ENCODE results near the gene NME9. TPM values are rescaled to one million over a fixed set of nuclear protein-coding genes. Genes with fewer than 3 reads are reported as not detected.

The NME9 gene
- polyA plus RNA-seq, 4 donors = 2.0 to 3.1 (median 2.1) TPM

DNA sequence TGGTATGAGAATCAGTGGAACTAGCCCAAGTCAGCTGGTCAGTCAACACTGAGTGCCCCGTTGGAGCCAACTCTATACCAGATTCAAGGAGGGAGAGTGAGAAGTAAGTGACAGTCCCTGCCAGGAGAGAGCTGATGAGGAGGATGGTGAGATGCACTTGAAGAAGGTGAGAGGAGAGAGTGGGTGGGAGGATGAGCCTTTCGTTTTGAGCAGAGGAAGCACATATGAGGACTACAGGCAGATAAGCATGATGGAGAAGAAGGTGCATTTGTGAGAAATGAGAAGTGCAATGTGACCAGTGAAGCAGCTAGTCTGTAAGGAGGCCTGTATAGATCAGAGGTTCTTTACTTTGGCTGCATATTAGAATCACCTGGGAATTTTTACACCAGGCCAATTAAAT, 40.4 kb downstream of the NME9 start:
- DNase-seq (ENCODE audit: low read depth in 4 of 4, low spot score in 3 of 4) = no peak

DNA sequence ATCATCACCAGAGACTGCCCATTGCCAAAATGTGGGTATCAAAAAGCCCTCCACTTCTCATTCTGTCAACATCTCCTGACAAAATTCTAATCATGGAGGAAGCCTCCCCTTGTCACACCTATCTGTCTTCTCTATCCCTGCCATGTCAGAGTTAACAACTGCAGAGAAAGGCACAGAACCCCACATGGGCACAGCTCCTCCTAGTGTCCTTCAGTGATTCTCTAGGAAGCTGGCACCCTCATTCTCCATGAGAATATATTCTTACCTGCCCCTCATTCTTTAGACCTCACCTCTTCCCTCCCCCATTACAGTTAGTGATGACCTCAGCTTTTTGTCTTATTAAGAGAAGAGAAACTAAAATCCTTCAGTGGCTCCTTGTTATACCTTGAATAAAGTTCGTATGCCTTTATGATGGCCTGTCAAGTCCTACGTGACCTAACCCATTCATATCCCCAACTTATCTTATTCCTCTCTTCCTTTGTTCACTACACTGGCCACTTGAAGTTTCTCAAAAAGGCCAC, 44.6 kb downstream of the NME9 start:
- no peak for DNase-seq (ENCODE audit: low read depth in 4 of 4, low spot score in 3 of 4)

DNA sequence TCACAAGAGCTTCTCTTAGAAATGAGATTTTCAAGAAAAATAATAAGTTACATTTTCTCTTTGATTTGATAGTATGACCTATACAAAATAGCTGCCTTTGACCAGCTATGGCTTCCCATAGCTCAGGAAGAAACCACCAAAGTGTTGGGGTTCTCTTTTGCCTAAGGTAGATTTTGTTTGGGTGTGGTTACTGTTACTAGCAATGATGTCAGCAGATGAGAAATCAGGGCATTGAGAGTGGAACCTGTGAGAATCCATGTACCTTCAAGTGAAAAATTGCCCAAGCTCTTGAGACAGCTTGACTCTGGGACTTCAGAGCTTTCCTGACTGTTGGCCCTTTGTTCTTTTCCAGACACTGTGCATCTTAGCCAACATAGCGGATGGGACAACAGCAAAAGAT, 45.6 kb downstream of the NME9 start:
- no peak for DNase-seq (ENCODE audit: low read depth in 4 of 4, low spot score in 3 of 4)

DNA sequence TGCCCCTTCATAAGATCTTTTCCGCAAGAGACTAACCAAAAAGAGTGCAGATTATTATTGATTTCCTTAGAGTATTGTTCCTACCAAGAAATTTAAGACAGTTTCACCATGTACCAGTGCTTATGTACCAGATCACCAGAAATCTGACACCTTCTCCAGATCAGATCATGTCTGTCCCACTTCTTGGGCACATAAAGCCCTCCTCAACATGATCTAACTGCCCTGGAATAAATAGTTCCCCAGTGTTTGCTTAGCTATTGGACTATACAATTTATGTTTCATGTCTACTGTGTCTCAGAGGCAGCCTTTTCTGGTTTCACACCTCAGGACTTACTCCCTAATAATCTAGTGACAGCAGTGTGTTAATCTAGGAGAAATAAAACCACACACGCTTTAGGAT, 46.8 kb downstream of the NME9 start:
- no peak for DNase-seq (ENCODE audit: low read depth in 4 of 4, low spot score in 3 of 4)

DNA sequence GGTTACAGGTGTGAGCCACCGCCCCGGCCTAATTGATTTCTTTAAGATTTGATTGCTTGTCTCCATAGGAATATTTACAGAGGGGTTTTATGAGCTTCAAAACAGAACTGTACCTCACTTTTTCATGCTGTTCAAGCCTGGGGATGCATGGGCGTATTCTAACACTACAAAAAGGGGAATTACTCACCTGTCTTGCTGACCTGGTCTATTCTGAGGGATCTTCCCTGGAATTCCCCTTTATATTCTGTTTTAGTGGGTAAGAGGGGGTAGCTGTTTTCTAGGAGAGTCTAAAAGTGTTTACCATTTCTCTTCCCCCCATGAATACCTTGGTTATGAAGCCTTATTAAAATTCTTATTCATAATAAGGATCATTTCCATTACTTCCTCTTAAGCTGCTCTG, 48.1 kb downstream of the NME9 start:
- no peak for DNase-seq (ENCODE audit: low read depth in 4 of 4, low spot score in 3 of 4)

DNA sequence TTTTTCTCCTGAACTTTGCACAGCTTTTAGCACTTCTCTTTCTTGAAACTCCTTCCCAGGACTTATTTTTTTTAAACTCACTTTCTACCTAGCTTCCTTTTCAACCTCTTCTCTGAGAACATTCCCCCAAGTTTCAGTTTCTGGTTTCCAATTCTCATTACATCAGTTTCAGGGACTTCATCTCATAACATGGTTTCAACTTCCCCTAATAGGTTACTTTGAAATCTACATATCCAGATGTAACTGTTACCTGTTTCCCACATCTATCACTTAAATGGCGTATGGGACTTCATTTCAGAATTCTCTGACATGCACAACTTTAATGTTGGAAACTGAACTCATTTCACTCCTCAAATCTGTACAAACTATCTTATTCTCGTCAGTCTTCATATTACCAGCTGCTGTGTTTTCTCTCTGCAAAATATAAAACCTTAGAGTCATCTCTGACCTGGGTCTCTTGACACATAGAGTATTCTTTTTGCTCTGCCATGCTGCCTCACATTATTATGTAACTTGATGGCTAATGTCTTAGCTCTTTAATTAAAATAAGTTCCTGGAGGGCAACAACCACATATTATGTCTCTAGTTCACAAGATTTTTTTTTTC, 58.4 kb downstream of the NME9 start:
- DNase-seq (ENCODE audit: low read depth in 4 of 4, low spot score in 3 of 4) = no peak

DNA sequence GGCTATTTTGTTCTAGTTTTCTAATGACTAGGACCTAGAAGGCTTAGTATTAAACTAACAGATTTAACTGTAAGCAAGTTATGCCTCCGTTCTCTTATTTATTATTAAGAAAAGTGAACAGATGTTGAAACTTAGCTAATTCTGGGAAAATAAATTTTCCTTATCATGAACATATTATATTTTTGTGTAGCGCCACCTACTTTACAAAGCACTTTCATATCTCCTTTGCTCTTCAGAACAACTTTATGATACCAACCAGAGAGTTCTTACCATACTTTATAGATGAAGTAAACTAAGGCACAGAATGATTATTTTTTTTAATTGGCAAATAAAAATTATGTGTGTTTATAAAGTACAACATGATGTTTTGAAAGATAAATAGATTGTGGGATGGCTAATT, 59.4 kb downstream of the NME9 start:
- DNase-seq (ENCODE audit: low read depth in 4 of 4, low spot score in 3 of 4) = no peak

DNA sequence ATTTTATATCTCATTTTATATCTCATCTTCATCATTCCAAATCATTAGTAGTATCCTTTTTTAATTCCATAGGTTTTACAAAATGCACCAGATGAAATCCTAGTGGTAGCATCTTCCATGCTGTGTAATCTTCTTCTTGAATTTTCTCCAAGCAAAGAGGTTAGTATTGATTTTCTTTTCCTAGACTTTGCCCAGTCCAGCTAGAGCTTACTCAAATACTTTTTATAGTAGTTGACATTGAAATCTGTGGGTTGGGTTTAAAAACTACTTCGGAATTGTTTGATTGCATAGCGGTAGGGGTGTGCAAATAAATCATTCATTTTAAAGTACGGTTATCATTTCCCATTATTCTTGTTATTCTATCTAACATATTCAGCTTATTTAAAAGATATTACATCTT, 62.6 kb downstream of the NME9 start:
- DNase-seq (ENCODE audit: low read depth in 4 of 4, low spot score in 3 of 4) = no peak

DNA sequence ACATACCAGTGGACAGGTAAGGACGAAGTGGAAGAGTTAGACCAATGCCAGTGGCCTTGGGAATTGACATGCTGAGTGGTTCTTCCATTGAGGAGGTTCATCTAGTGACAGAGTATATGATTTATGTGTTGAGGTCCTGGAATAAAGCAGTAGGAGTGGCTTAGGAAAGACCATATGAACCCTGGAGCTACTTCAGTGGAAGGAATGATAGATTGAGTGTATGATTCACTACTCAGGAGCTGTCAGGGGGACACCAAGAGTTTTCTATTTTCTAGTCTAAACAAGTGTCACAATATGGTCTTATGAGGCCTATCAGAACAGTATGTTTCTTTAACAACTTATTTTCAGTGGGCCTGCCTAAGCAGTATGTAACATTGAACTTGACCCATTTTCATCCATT, 63.9 kb downstream of the NME9 start:
- no peak for DNase-seq (ENCODE audit: low read depth in 4 of 4, low spot score in 3 of 4)

DNA sequence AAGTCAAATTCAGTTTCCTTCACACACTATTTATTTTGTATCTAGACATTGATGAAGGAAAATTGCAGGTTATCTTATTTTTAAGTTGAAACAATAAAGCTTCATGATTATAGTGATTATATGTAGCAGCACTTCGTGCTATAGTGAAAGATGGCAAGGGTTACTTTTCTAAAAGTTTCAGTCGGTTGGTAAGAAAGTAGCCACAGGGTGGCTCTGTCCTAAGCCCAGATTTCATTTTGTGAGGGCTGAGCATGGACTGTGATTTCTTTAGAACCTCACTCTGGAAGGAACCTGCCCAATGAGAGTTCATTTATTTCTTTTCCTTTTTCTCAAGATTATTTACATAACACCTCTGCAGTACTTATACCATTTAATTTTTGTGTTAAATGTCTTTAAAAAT, 66.5 kb downstream of the NME9 start:
- DNase-seq (ENCODE audit: low read depth in 4 of 4, low spot score in 3 of 4) = no peak

DNA sequence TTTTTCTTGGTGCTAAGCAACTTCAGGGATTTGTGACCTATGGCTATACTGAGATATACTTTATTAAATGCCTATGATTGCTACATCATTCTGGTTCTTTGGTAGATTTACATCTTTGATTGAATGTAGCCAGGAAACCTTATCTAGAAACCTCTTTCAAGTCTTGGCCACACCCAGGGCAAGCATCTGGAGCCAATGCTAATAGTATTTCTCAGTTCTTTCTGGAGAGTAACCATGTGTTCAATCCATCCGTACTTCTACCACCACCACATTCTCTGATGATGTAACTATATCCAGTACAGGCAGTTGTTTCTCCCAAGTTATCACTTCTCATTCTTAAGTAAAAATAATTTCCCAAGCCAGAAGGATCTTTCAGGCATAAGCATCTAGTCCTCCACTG, 69.0 kb downstream of the NME9 start:
- no peak for DNase-seq (ENCODE audit: low read depth in 4 of 4, low spot score in 3 of 4)

DNA sequence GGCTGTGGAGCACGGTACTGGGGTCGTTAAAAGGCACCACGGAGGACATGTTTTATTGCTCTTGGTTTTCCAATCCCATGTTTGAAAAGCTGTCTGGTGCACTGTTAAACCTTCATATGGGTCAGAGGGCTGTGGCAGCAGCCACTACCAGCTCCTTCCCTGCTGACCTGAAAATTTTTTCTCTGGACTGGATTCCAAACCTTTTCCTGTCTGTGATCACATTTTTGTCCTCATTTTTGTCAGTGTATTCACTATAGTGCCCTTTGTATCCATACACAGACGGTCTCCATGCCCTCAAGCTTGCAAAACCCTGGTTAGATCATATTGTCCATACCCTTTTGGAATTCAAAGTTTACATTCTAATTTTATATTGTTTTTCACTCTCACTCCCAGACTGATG, 70.5 kb downstream of the NME9 start:
- no peak for DNase-seq (ENCODE audit: low read depth in 4 of 4, low spot score in 3 of 4)

DNA sequence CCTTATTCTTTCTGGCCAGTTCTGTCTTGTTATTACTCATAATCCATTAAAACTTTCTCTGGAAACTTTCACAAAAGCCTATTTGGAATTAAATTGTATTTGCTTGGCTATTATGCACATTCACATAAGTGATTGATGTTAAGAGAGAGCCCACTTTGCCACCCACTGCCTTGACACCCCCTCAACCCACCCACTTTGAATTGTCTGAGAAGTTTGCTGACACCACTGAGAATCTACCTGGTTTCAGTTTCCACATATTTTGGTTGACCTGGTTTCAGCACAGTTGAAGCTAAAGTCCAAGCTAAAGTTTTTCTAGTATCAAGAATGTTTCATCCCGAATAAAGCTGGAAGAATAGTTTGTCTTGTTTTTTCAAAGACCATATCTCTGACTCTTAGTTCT, 71.7 kb downstream of the NME9 start:
- DNase-seq (ENCODE audit: low read depth in 4 of 4, low spot score in 3 of 4) = no peak

DNA sequence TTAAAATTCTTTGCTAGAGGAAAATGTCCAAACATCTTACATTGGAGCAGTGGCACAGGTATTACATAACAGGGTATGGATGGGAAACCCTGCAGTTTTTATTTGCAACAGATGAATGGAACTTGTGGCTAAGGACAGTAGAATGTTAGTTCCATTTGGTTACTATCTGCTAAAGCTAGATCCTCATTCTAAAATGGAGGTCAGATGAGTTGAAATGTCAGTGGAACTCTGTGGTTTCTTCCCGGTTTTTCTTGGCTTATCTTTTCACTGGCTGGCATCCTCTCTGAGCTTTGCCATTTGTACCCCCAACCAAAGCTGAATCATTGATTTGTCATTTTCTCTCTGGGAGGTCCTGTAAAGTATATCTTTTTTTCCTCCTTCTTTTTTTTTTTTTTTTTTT, 73.6 kb downstream of the NME9 start:
- DNase-seq (ENCODE audit: low read depth in 4 of 4, low spot score in 3 of 4) = no peak

DNA sequence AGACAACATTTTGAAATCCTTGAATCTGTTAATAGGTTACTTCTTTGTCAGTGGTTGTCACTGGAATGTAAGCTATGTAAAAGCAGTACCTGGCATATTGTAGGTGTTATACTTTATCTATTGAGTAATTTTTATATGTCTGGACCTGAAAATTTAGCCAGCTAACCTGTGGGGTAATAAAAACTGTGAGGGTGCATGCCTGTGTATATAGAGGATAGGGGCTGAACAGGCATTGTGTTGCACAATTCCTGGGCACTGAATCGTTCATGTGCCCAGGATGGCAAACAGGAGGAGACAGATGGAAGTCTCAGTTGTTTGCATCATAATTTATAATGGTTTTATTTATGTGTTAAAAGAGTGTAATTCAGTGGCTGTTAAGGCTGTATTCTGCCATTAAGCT, 75.4 kb downstream of the NME9 start:
- DNase-seq (ENCODE audit: low read depth in 4 of 4, low spot score in 3 of 4) = no peak

DNA sequence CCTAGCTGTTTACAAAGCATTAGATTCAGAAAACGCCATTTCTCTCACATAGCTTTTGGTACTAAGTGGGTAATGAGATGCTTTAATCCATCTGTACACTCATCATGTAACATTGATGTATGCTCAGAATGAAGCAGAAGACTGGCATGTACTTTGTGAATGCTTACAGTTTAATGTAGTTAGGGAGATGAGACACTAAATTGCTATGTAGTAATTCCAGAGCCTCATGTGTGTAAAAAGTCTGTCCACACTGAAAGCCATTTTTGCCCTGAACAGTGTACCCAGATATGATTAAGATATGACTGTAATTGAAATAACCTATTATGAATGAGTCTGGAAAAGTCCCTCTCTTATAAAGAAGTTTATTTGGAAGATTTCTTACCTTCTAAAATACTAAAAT, 76.0 kb downstream of the NME9 start:
- DNase-seq (ENCODE audit: low read depth in 4 of 4, low spot score in 3 of 4) = no peak

Other genes starting within 250 kb of the NME9 start
- gene DZIP1L, start 214.2 kb downstream of the NME9 start, polyA plus RNA-seq (ENCODE audit: insufficient read length in 4 of 4) = 10 to 100 TPM; 13.4 to 16.8 (median 15.1) TPM
- 1 to 10 TPM in 2 of 4 donors, under 1 TPM in 2; 0.78 to 1.7 (median 1.3) TPM for gene A4GNT, start 197.5 kb downstream of the NME9 start, polyA plus RNA-seq (ENCODE audit: insufficient read length in 4 of 4)
- 10 to 100 TPM; 18.6 to 24.7 (median 23.6) TPM for gene DBR1, start 154.9 kb downstream of the NME9 start, polyA plus RNA-seq (ENCODE audit: insufficient read length in 4 of 4)
- gene ARMC8, start 142.6 kb downstream of the NME9 start, polyA plus RNA-seq (ENCODE audit: insufficient read length in 4 of 4) = 10 to 100 TPM; 41.9 to 51.1 (median 48.6) TPM
- gene MRAS, start 18.7 kb upstream of the NME9 start, polyA plus RNA-seq (ENCODE audit: insufficient read length in 4 of 4) = 10 to 100 TPM; 30.7 to 32.1 (median 31.5) TPM
- 1 to 10 TPM; 1.1 to 1.2 (median 1.1) TPM for gene ESYT3, start 104.8 kb upstream of the NME9 start, polyA plus RNA-seq (ENCODE audit: insufficient read length in 4 of 4)